Suppressor macrophage treated with lipopolysaccharide for 1 hour (primary cell): ENCODE results near the gene SLC1A2.

Source experiments
- DNase-seq, 3 donors: peaks; one replicate each; pipeline ENCODE4 v3.0.0-alpha.2; 2020 to 2022

The SLC1A2 gene

GRCh38 chr11:35419184-35419829 is at the start of gene SLC1A2:
Gene SLC1A2, minus strand, starts transcription at chr11:35419558. Its CDS starts 592 bp downstream, at chr11:35418966.
- peak in 1 of 3 donors; percentile 34 for DNase-seq

GRCh38 chr11:35466058-35466457 is 46.7 kb upstream of the SLC1A2 start:
- no peak for DNase-seq

- no peak for DNase-seq
Measured at GRCh38 chr11:35464308-35464707, 45.0 kb upstream of the SLC1A2 start.

- DNase-seq = no peak
Measured at GRCh38 chr11:35463331-35463751, 44.0 kb upstream of the SLC1A2 start.

- no peak for DNase-seq
Measured at GRCh38 chr11:35461917-35462538, 42.7 kb upstream of the SLC1A2 start.

GRCh38 chr11:35459489-35459888 is 40.1 kb upstream of the SLC1A2 start:
- DNase-seq = no peak

- no peak for DNase-seq
Measured at GRCh38 chr11:35458846-35459245, 39.5 kb upstream of the SLC1A2 start.

GRCh38 chr11:35454362-35454761 is 35.0 kb upstream of the SLC1A2 start:
- no peak for DNase-seq

- DNase-seq = no peak
Measured at GRCh38 chr11:35436581-35437250, 17.4 kb upstream of the SLC1A2 start.

GRCh38 chr11:35433588-35433987 is 14.2 kb upstream of the SLC1A2 start:
- DNase-seq = no peak

- no peak for DNase-seq
Measured at GRCh38 chr11:35432464-35432863, 13.1 kb upstream of the SLC1A2 start.

- no peak for DNase-seq
Measured at GRCh38 chr11:35427071-35427470, 7.7 kb upstream of the SLC1A2 start.

GRCh38 chr11:35426351-35426750 is 7.0 kb upstream of the SLC1A2 start:
- DNase-seq = no peak

- DNase-seq = no peak
Measured at GRCh38 chr11:35425603-35426212, 6.3 kb upstream of the SLC1A2 start.

GRCh38 chr11:35424157-35424940 is 5.0 kb upstream of the SLC1A2 start:
- DNase-seq = no peak

GRCh38 chr11:35420371-35420770 is 1.0 kb upstream of the SLC1A2 start:
- DNase-seq = no peak

- DNase-seq = peak in 2 of 3 donors; percentile 34 to 49
Measured at GRCh38 chr11:35419830-35420333, 524 bp upstream of the SLC1A2 start.

- DNase-seq = peak in 2 of 3 donors; percentile 12 to 49
Measured at GRCh38 chr11:35418282-35419183, 825 bp downstream of the SLC1A2 start.

- no peak for DNase-seq
Measured at GRCh38 chr11:35415487-35415886, 3.9 kb downstream of the SLC1A2 start.

GRCh38 chr11:35414776-35415175 is 4.6 kb downstream of the SLC1A2 start:
- DNase-seq = no peak

- DNase-seq = no peak
Measured at GRCh38 chr11:35414311-35414710, 5.0 kb downstream of the SLC1A2 start.

- DNase-seq = no peak
Measured at GRCh38 chr11:35413598-35413997, 5.8 kb downstream of the SLC1A2 start.
